Gastroesophageal sphincter (tissue), 4 donors: ENCODE results near the gene CDC7. TPM values are rescaled to one million over a fixed set of nuclear protein-coding genes. Genes with fewer than 3 reads are reported as not detected.

Experiments used
- ATAC-seq: fragments of 150-250 bp; one replicate; pipeline ENCODE4 v1.9.1; 2016; ENCODE audit warnings: mild to moderate bottlenecking, moderate library complexity
- H3K27ac ChIP-seq, 4 donors: fragments of 200-600 bp; sonication (generic) in 3 of 4; 1 replicate in 3 of 4; 2 replicates in 1 of 4; pipeline ENCODE4 v1.5.1; 2016 to 2019
- H3K27me3 ChIP-seq: fragments of 200-600 bp; sonication (generic); one replicate; pipeline ENCODE4 v1.5.1; 2019
- H3K36me3 ChIP-seq, 2 donors: fragments of 200-600 bp; sonication (generic); one replicate each; pipeline ENCODE4 v1.5.1; 2019; ENCODE audit warnings: control low read depth in 1 of 2
- H3K4me1 ChIP-seq, 3 donors: fragments of 200-600 bp; sonication (generic); 1 replicate in 2 of 3; 2 replicates in 1 of 3; pipeline ENCODE4 v1.5.1; 2016 to 2019; ENCODE audit warnings: control low read depth in 2 of 3
- H3K4me3 ChIP-seq, 2 donors: fragments of 200-600 bp; sonication (generic); one replicate each; pipeline ENCODE4 v1.5.1; 2019; ENCODE audit warnings: mild to moderate bottlenecking in 1 of 2, moderate library complexity in 1 of 2
- H3K9me3 ChIP-seq, 3 donors: fragments of 200-600 bp; sonication (generic); one replicate each; pipeline ENCODE4 v1.5.1; 2017 to 2019; ENCODE audit warnings: control low read depth in 2 of 3
- CTCF ChIP-seq, 4 experiments: fragments of 200-600 bp in 2 of 4; fragments of 450-650 bp in 2 of 4; sonication (generic) in 1 of 4; IDR thresholded peaks; one replicate each; pipeline ENCODE4 v1.5.1; 2017 to 2019; ENCODE audit warnings: antibody characterized with exemption in 4 of 4, mild to moderate bottlenecking in 2 of 4, moderate library complexity in 2 of 4
- EP300 ChIP-seq: sonication (generic); formaldehyde crosslinking; IDR thresholded peaks from one replicate; pipeline ENCODE4 v1.6.1; 2017; ENCODE audit warnings: antibody characterized with exemption, mild to moderate bottlenecking
- POLR2A ChIP-seq, 2 donors: fragments of 450-650 bp; IDR thresholded peaks; one replicate each; pipeline ENCODE4 v1.6.1; 2017; ENCODE audit warnings: antibody characterized with exemption in 2 of 2, mild to moderate bottlenecking in 2 of 2, moderate library complexity in 1 of 2
- POLR2AphosphoS5 ChIP-seq: sonication (generic); formaldehyde crosslinking; IDR thresholded peaks from one replicate; pipeline ENCODE4 v1.6.1; 2017; ENCODE audit warnings: antibody characterized with exemption
- WGBS, 2 donors: methylation state at CpG; one replicate each; pipeline ENCODE4 v1.1.5; 2018; ENCODE audit warnings: low coverage in 1 of 2; 5-methylcytosine and 5-hydroxymethylcytosine counted together
- total RNA-seq, 4 donors: library from RNA; depleted of rRNA; stranded (reverse); fragments of >200 nt; gene quantifications; one replicate each; pipeline ENCODE4 v1.1.0, GENCODE V29; 2016

CDC7 gene
- total RNA-seq, 4 donors from 2014 or later, result 0.31 to 3.2 (median 1.4) TPM

GRCh38 chr1:91529856-91530255, 29.2 kb downstream of the CDC7 start:
- TF ChIP-seq POLR2A (IDR thresholded peaks at IDR 0.05) (no peak), CTCF (IDR thresholded peaks at IDR 0.05) (peak in 2 of 4 experiments; percentile 18 to 31), POLR2AphosphoS5 (no peak)
- no peaks in the 10 kb centered on the region for H3K36me3 ChIP-seq
- no peak overlapping the region for H3K27ac ChIP-seq
- no peaks in the 10 kb centered on the region for H3K9me3 ChIP-seq
- ATAC-seq, result no peak
- H3K4me1 ChIP-seq, result peaks cover 0 to 30% (median 6%) of the 10 kb centered on the region in 3 donors
- no peaks in the 10 kb centered on the region for H3K27me3 ChIP-seq
- no peak overlapping the region for H3K4me3 ChIP-seq
- WGBS, 2 donors, result 57 to 76% methylated on average over 3 of the region's 3 CpGs

GRCh38 chr1:91533361-91534024, 32.8 kb downstream of the CDC7 start:
- ATAC-seq, result no peak
- 86 to 100% methylated on average over 4 of the region's 4 CpGs for WGBS, 2 donors
- no peak for TF ChIP-seq POLR2A (IDR thresholded peaks at IDR 0.05)
- TF ChIP-seq POLR2AphosphoS5, result no peak
- no peak for TF ChIP-seq EP300
- TF ChIP-seq CTCF (IDR thresholded peaks at IDR 0.05), result no peak
- Histone ChIP-seq H3K4me1 (peaks cover 8 to 26% (median 10%) of the 10 kb centered on the region in 3 donors), H3K27me3 (no peaks in the 10 kb centered on the region), H3K4me3 (no peak overlapping the region), H3K9me3 (no peaks in the 10 kb centered on the region), H3K36me3 (no peaks in the 10 kb centered on the region), H3K27ac (no peak overlapping the region)

- ATAC-seq, result no peak
- Histone ChIP-seq H3K27me3 (no peaks in the 10 kb centered on the region), H3K4me1 (peaks cover 8 to 35% (median 10%) of the 10 kb centered on the region in 3 donors), H3K27ac (no peak overlapping the region), H3K4me3 (no peak overlapping the region), H3K36me3 (no peaks in the 10 kb centered on the region), H3K9me3 (no peaks in the 10 kb centered on the region)
- 90 to 95% methylated on average over 4 to 11 of the region's 34 CpGs for WGBS, 2 donors
- TF ChIP-seq POLR2AphosphoS5, result no peak
- no peak for TF ChIP-seq POLR2A (IDR thresholded peaks at IDR 0.05)
- no peak for TF ChIP-seq EP300
- no peak for TF ChIP-seq CTCF (IDR thresholded peaks at IDR 0.05)
Observed at GRCh38 chr1:91535441-91535840, 34.8 kb downstream of the CDC7 start.

- Histone ChIP-seq H3K36me3 (no peaks in the 10 kb centered on the region), H3K4me1 (peaks cover 8 to 35% (median 10%) of the 10 kb centered on the region in 3 donors), H3K4me3 (no peak overlapping the region), H3K27ac (peak overlapping the region; percentile 77 to 95 (median 79)), H3K27me3 (no peaks in the 10 kb centered on the region), H3K9me3 (no peaks in the 10 kb centered on the region)
- ATAC-seq, result peak; percentile 87
- TF ChIP-seq CTCF (IDR thresholded peaks at IDR 0.05) (no peak), EP300 (peak; percentile 90), POLR2AphosphoS5 (peak; percentile 92)
Observed at GRCh38 chr1:91537281-91537986, 36.8 kb downstream of the CDC7 start.

GRCh38 chr1:91537987-91538304, 37.3 kb downstream of the CDC7 start:
- no peaks in the 10 kb centered on the region for H3K9me3 ChIP-seq
- no peaks in the 10 kb centered on the region for H3K36me3 ChIP-seq
- no peak for ATAC-seq
- peaks cover 8 to 35% (median 10%) of the 10 kb centered on the region in 3 donors for H3K4me1 ChIP-seq
- peak overlapping the region; percentile 77 to 94 (median 79) for H3K27ac ChIP-seq
- 40 to 77% methylated on average over 1 to 2 of the region's 2 CpGs for WGBS, 2 donors
- H3K4me3 ChIP-seq, result no peak overlapping the region
- no peak for TF ChIP-seq POLR2A (IDR thresholded peaks at IDR 0.05)
- no peak for TF ChIP-seq CTCF (IDR thresholded peaks at IDR 0.05)
- no peak for TF ChIP-seq EP300
- TF ChIP-seq POLR2AphosphoS5, result no peak
- no peaks in the 10 kb centered on the region for H3K27me3 ChIP-seq
